ENCODE measurements around the gene SYT13. TPM values are rescaled to one million over a fixed set of nuclear protein-coding genes. Genes with fewer than 3 reads are reported as not detected.

SYT13 gene
- total RNA-seq, 1 experiment from 2014 or later: 9.4 TPM

GRCh38 chr11:45217991-45218390 is 68.2 kb downstream of the SYT13 start:
- no peaks in the 10 kb centered on the region for H3K27me3 Mint-ChIP-seq (ENCODE audit: insufficient read depth, unreplicated experiment)
- CTCF ChIA-PET: no interaction called here
- POLR2A ChIA-PET: no interaction called here
- no peaks in the 10 kb centered on the region for H3K9me3 Mint-ChIP-seq (ENCODE audit: unreplicated experiment)
- H3K4me3 ChIP-seq (ENCODE audit: low read depth, low read length): no peak overlapping the region
- H3K4me3 Mint-ChIP-seq (ENCODE audit: unreplicated experiment): no peak overlapping the region
- DNase-seq: no peak
- no peak overlapping the region for H3K27ac Mint-ChIP-seq (ENCODE audit: unreplicated experiment)
- no peaks in the 10 kb centered on the region for H3K27me3 ChIP-seq (replicated peaks; ENCODE audit: control insufficient read depth, insufficient read depth, low read length)
- no peaks in the 10 kb centered on the region for H3K4me1 Mint-ChIP-seq (ENCODE audit: low read depth, unreplicated experiment)
- intact Hi-C loops (cut with micrococcal nuclease; ENCODE audit: unreplicated experiment): no loop called here
- no TSS peak for BruUV-seq (replicated peaks)
- H3K36me3 ChIP-seq (ENCODE audit: control insufficient read depth, insufficient read depth, low read length): no peaks in the 10 kb centered on the region
- no peak for TF ChIP-seq CTCF (IDR thresholded peaks at IDR 0.05; ENCODE audit: insufficient read depth in 1 of 2, low read depth in 1 of 2, low read length in 1 of 2, severe bottlenecking in 1 of 2, unreplicated experiment in 1 of 2)
- H3K4me1 ChIP-seq: 0 out of 2 replicates have a peak, but pooled peaks cover 2% of the 10 kb centered on the region
- no peaks in the 10 kb centered on the region for H3K9me3 ChIP-seq
- no peaks in the 10 kb centered on the region for H3K36me3 Mint-ChIP-seq (ENCODE audit: insufficient read depth, unreplicated experiment)

- no peak overlapping the region for H3K4me3 Mint-ChIP-seq (ENCODE audit: unreplicated experiment)
- no peaks in the 10 kb centered on the region for H3K36me3 Mint-ChIP-seq (ENCODE audit: insufficient read depth, unreplicated experiment)
- no peaks in the 10 kb centered on the region for H3K27me3 Mint-ChIP-seq (ENCODE audit: insufficient read depth, unreplicated experiment)
- no peaks in the 10 kb centered on the region for H3K9me3 Mint-ChIP-seq (ENCODE audit: unreplicated experiment)
- no peaks in the 10 kb centered on the region for H3K27me3 ChIP-seq (replicated peaks; ENCODE audit: control insufficient read depth, insufficient read depth, low read length)
- H3K27ac Mint-ChIP-seq (ENCODE audit: unreplicated experiment): no peak overlapping the region
- DNase-seq: no peak
- intact Hi-C loops (cut with micrococcal nuclease; ENCODE audit: unreplicated experiment): no loop called here
- 0 out of 2 replicates have a peak, but pooled peaks cover 2% of the 10 kb centered on the region for H3K4me1 ChIP-seq
- no peaks in the 10 kb centered on the region for H3K36me3 ChIP-seq (ENCODE audit: control insufficient read depth, insufficient read depth, low read length)
- no peak overlapping the region for H3K4me3 ChIP-seq (ENCODE audit: low read depth, low read length)
- H3K4me1 Mint-ChIP-seq (ENCODE audit: low read depth, unreplicated experiment): no peaks in the 10 kb centered on the region
- CTCF ChIA-PET: no interaction called here
- no peak for TF ChIP-seq CTCF (IDR thresholded peaks at IDR 0.05; ENCODE audit: insufficient read depth in 1 of 2, low read depth in 1 of 2, low read length in 1 of 2, severe bottlenecking in 1 of 2, unreplicated experiment in 1 of 2)
- BruUV-seq (replicated peaks): no TSS peak
- no peaks in the 10 kb centered on the region for H3K9me3 ChIP-seq
- POLR2A ChIA-PET: no interaction called here
These were observed 69.2 kb downstream of the SYT13 start for GRCh38 chr11:45216901-45217300.

GRCh38 chr11:45216031-45216430 is 70.1 kb downstream of the SYT13 start:
- Mint-ChIP-seq H3K9me3 (ENCODE audit: unreplicated experiment) (no peaks in the 10 kb centered on the region), H3K27me3 (ENCODE audit: insufficient read depth, unreplicated experiment) (no peaks in the 10 kb centered on the region), H3K36me3 (ENCODE audit: insufficient read depth, unreplicated experiment) (no peaks in the 10 kb centered on the region), H3K4me1 (ENCODE audit: low read depth, unreplicated experiment) (no peaks in the 10 kb centered on the region), H3K4me3 (ENCODE audit: unreplicated experiment) (no peak overlapping the region), H3K27ac (ENCODE audit: unreplicated experiment) (no peak overlapping the region)
- H3K36me3 ChIP-seq (ENCODE audit: control insufficient read depth, insufficient read depth, low read length): no peaks in the 10 kb centered on the region
- no peak for TF ChIP-seq CTCF (IDR thresholded peaks at IDR 0.05; ENCODE audit: insufficient read depth in 1 of 2, low read depth in 1 of 2, low read length in 1 of 2, severe bottlenecking in 1 of 2, unreplicated experiment in 1 of 2)
- H3K27me3 ChIP-seq (replicated peaks; ENCODE audit: control insufficient read depth, insufficient read depth, low read length): no peaks in the 10 kb centered on the region
- DNase-seq: no peak
- intact Hi-C loops (cut with micrococcal nuclease; ENCODE audit: unreplicated experiment): no loop called here
- H3K4me1 ChIP-seq: 0 out of 2 replicates have a peak, but pooled peaks cover 2% of the 10 kb centered on the region
- ChIA-PET CTCF (no interaction called here), POLR2A (no interaction called here)
- H3K9me3 ChIP-seq: no peaks in the 10 kb centered on the region
- no peak overlapping the region for H3K4me3 ChIP-seq (ENCODE audit: low read depth, low read length)
- no TSS peak for BruUV-seq (replicated peaks)
